ENCODE results near the gene ZMPSTE24. TPM values are rescaled to one million over a fixed set of nuclear protein-coding genes. Genes with fewer than 3 reads are reported as not detected.

ZMPSTE24 gene
- total RNA-seq, 4 donors from 2014 or later: 3.4 to 40.8 (median 23.7) TPM

DNA sequence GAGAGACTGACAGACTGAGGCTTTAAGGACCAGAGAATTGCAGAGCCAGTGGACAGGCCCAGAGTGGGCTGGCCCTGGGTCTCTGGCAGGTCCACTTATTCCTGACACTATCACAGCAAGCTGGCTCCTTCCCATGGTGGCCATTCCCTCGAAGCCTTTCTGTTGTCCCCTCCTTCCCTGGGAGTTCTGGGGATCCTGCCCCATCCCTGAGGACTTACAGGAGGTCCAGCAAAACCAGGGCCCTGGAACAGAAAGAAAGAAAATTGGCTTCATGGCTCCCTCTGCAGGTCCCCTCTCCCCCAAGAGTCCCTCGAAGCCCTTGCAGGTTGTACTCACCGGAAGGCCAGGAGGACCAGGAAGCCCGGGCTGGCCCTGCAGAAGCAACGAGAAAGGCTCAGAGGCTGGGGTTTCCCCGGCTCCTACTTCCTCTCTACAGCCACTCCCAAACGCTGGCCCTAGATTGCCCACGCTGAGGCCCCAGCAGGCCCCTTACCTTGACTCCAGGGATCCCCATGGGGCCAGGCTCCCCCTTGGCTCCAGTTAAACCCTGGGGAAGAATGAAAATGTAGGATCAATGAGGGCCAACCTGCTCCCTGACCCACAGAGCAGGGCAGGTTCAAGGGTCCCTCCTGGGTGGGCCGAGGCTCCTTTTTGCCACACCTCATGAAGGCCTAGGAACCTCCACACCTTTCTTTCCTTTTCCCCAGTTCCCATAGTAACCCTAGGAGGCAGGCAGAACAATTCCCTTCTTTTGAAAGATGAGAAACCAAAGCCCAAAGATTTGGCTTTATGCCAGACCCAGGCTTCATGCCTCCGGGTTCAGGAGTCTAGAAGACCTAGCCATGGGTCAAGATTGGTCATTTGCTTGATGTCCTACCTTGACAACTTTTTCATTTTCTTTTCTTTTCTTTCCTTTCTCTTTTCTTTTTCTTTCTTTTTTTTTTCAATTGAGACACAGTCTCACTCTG lies 54.5 kb downstream of the ZMPSTE24 start:
- WGBS, 2 donors (ENCODE audit: low coverage in 1 of 2): 34 to 73% methylated on average over 2 to 10 of the region's 10 CpGs
- no peak overlapping the region for H3K4me3 ChIP-seq
- H3K27me3 ChIP-seq: peaks cover 27% of the 10 kb centered on the region
- intact Hi-C loops (cut with DNase I; ENCODE audit: low total_unique reads): loop anchor here (10.0 kb wide), 2 partner anchors 92 to 158 kb away; no protein-coding TSS in a partner anchor
- peaks cover 9 to 37% (median 27%) of the 10 kb centered on the region in 4 donors for H3K4me1 ChIP-seq
- peak; percentile 82 for DNase-seq
- H3K9me3 ChIP-seq: no peaks in the 10 kb centered on the region
- no peaks in the 10 kb centered on the region for H3K36me3 ChIP-seq
- no peak for TF ChIP-seq POLR2AphosphoS5 (IDR thresholded peaks at IDR 0.05)
- TF ChIP-seq, protein P1, sequence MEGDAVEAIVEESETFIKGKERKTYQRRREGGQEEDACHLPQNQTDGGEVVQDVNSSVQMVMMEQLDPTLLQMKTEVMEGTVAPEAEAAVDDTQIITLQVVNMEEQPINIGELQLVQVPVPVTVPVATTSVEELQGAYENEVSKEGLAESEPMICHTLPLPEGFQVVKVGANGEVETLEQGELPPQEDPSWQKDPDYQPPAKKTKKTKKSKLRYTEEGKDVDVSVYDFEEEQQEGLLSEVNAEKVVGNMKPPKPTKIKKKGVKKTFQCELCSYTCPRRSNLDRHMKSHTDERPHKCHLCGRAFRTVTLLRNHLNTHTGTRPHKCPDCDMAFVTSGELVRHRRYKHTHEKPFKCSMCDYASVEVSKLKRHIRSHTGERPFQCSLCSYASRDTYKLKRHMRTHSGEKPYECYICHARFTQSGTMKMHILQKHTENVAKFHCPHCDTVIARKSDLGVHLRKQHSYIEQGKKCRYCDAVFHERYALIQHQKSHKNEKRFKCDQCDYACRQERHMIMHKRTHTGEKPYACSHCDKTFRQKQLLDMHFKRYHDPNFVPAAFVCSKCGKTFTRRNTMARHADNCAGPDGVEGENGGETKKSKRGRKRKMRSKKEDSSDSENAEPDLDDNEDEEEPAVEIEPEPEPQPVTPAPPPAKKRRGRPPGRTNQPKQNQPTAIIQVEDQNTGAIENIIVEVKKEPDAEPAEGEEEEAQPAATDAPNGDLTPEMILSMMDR (IDR thresholded peaks at IDR 0.05): no peak
- no peak for TF ChIP-seq EP300 (IDR thresholded peaks at IDR 0.05; ENCODE audit: low read depth)
- TF ChIP-seq POLR2A (IDR thresholded peaks at IDR 0.05): no peak
- in situ Hi-C loops (cut with MboI; ENCODE audit: low pct_ligation_motif_present in 1 of 4, low pct_unique_long_range_greater_than_20kb in 1 of 4, low sequenced_read_pairs in 3 of 4): no loop called here
- no peak overlapping the region for H3K27ac ChIP-seq

DNA sequence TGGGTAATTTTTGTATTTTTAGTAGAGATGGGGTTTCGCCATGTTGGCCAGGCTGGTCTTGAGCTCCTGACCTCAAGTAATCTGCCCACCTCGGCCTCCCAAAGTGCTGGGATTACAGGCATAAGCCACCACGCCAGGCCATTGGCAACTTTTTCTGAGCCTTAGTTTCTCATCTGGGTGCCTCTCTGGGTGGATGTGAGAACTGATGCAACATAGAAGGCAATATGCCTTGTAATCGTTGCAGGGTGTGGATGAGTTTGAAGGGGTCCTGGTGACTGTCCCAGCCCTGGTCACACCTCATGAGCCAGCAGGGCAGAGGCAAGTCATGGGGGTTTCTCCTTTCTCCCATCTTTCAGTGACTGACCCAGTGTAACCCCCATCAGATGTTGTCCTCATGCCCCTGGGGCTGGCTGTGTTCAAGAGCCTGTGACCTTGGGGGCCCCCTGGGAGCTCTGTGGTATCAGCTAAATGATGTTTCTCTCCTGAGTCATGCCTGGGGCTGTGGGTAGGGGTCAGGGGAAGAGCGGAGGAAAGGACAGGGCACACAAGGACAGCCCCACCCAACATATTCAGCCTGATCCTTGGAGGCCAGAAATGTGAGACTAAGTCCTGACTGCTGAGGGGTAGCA lies 55.4 kb downstream of the ZMPSTE24 start:
- intact Hi-C loops (cut with DNase I; ENCODE audit: low total_unique reads): loop anchor here (10.0 kb wide), 2 partner anchors 91 to 159 kb away; no protein-coding TSS in a partner anchor
- no peak for DNase-seq
- H3K36me3 ChIP-seq: no peaks in the 10 kb centered on the region
- H3K27ac ChIP-seq: no peak overlapping the region
- in situ Hi-C loops (cut with MboI; ENCODE audit: low pct_ligation_motif_present in 1 of 4, low pct_unique_long_range_greater_than_20kb in 1 of 4, low sequenced_read_pairs in 3 of 4): no loop called here
- WGBS, 2 donors (ENCODE audit: low coverage in 1 of 2): 79 to 100% methylated on average over 1 to 5 of the region's 5 CpGs
- H3K4me1 ChIP-seq: peaks cover 9 to 37% (median 27%) of the 10 kb centered on the region in 4 donors
- peaks cover 36% of the 10 kb centered on the region for H3K27me3 ChIP-seq
- H3K4me3 ChIP-seq: no peak overlapping the region
- no peak for TF ChIP-seq EP300 (IDR thresholded peaks at IDR 0.05; ENCODE audit: low read depth)
- TF ChIP-seq, protein P1 (IDR thresholded peaks at IDR 0.05): no peak
- no peak for TF ChIP-seq POLR2AphosphoS5 (IDR thresholded peaks at IDR 0.05)
- no peak for TF ChIP-seq POLR2A (IDR thresholded peaks at IDR 0.05)
- H3K9me3 ChIP-seq: no peaks in the 10 kb centered on the region

DNA sequence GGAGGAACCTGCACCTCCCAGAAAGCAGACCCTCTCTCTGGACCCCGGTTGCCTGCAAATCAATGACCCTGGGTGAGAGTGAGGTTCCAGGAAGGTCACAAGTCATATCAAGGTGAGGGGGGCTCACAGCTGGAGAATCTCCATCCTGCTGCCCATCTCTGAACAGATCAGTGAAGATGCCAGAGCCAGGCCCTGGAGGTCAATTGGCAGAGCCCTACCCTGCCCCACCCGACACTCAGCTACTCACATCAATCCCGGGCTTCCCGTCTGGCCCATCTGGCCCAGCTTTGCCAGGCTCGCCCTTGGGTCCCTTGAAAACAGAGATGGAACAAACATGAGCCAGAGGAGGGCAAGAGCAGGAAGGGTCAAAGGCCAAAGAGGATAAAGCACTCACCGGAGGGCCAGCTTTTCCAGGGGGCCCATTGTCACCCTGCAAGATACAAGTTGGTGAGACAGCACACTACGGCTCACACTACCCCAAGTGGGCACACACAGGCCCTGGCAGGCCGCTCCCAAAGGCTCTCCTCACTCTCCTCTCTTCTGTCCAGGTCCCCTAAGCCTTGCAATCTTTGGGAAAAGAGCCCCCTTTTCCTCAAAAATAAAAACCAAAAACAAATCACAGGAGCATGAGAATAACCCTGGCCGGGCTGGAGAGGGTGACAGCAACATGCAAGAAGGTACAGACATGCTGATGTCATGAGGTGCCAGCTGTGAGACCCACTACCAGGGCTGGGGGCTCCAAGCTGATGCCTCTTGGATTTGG lies 56.1 kb downstream of the ZMPSTE24 start:
- Histone ChIP-seq H3K4me1 (peaks cover 9 to 37% (median 27%) of the 10 kb centered on the region in 4 donors), H3K9me3 (no peaks in the 10 kb centered on the region), H3K36me3 (no peaks in the 10 kb centered on the region), H3K4me3 (no peak overlapping the region), H3K27ac (no peak overlapping the region), H3K27me3 (peaks cover 43% of the 10 kb centered on the region)
- intact Hi-C loops (cut with DNase I; ENCODE audit: low total_unique reads) (loop anchor here (10.0 kb wide), 2 partner anchors 91 to 159 kb away; no protein-coding TSS in a partner anchor), in situ Hi-C loops (cut with MboI; ENCODE audit: low pct_ligation_motif_present in 1 of 4, low pct_unique_long_range_greater_than_20kb in 1 of 4, low sequenced_read_pairs in 3 of 4) (no loop called here)
- 83 to 93% methylated on average over 6 to 9 of the region's 9 CpGs for WGBS, 2 donors (ENCODE audit: low coverage in 1 of 2)
- no peak for TF ChIP-seq POLR2AphosphoS5 (IDR thresholded peaks at IDR 0.05)
- no peak for DNase-seq

DNA sequence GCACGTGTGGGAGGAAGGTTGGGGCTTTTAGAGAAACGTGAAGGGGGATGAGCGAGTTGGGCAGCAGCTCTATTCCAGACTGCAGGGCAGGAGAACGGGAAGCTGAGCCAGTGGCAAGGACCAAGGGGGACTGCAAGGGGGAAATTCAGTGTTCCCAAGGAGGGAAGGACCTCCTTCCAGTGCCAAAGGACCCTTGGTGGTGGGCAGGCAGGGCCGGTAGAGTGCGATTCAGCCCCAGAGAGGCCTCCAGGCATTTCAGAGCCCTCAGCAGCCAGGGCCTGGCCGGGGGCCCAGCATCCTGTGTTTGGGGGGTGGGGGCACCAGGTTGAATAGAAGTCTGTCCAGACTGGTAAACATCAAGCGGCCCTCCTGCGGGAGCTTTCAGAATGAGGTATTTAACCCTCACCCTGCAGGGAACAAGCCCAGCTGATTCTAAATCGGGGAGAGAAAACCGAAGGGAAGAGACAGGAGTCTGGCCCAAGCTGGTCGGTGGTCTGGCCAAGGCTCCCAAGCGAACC lies 56.7 kb downstream of the ZMPSTE24 start:
- Histone ChIP-seq H3K4me1 (peaks cover 9 to 37% (median 27%) of the 10 kb centered on the region in 4 donors), H3K27me3 (peaks cover 49% of the 10 kb centered on the region), H3K9me3 (no peaks in the 10 kb centered on the region), H3K27ac (peak overlapping the region in 1 of 4 donors; percentile 5), H3K4me3 (peak overlapping the region in 2 of 4 donors; percentile 42 to 54), H3K36me3 (no peaks in the 10 kb centered on the region)
- WGBS, 2 donors (ENCODE audit: low coverage in 1 of 2): 60 to 75% methylated on average over 4 to 13 of the region's 13 CpGs
- no peak for TF ChIP-seq POLR2A (IDR thresholded peaks at IDR 0.05)
- TF ChIP-seq, protein P1 (IDR thresholded peaks at IDR 0.05): no peak
- TF ChIP-seq POLR2AphosphoS5 (IDR thresholded peaks at IDR 0.05): no peak
- TF ChIP-seq EP300 (IDR thresholded peaks at IDR 0.05; ENCODE audit: low read depth): no peak
- DNase-seq: no peak
- intact Hi-C loops (cut with DNase I; ENCODE audit: low total_unique reads) (loop anchor here (10.0 kb wide), 2 partner anchors 90 to 160 kb away; no protein-coding TSS in a partner anchor), in situ Hi-C loops (cut with MboI; ENCODE audit: low pct_ligation_motif_present in 1 of 4, low pct_unique_long_range_greater_than_20kb in 1 of 4, low sequenced_read_pairs in 3 of 4) (no loop called here)
